A204.1 (cell line): Measurements from ENCODE around the gene JARID2.

ENCODE experiments used
- FAIRE-seq: peaks from 2 replicates; lab custom pipeline; 2012; peaks lifted over from hg19 to GRCh38; lab: Jason Lieb, UNC

The JARID2 gene

GRCh38 chr6:15358579-15359327 lies 112.9 kb downstream of the JARID2 start:
- no peak for FAIRE-seq

DNA sequence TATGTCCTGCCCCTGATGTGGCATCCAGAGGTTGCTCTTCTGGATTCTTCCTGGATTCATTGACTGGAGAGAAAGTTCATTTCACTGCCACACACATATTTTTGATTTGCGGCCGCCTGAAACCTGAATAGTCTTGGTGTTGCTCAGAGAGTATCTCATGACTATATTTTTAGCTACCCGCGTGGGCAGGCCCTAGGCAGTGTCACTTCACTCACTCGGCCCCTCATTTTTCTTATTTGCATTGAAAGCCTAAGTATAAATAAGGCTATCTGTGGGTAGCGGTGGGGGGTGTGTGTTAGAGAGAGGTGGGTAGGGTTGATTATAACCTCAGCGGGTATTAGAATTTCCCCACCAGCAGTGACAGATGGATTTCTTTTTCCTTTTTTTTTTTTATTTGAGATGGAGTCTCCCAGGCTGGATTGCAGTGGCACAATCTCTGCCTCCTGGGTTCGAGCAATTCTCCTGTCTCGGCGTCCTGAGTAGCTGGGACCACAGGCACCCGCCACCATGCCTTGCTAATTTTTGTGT lies 113.5 kb downstream of the JARID2 start:
- FAIRE-seq: no peak

DNA sequence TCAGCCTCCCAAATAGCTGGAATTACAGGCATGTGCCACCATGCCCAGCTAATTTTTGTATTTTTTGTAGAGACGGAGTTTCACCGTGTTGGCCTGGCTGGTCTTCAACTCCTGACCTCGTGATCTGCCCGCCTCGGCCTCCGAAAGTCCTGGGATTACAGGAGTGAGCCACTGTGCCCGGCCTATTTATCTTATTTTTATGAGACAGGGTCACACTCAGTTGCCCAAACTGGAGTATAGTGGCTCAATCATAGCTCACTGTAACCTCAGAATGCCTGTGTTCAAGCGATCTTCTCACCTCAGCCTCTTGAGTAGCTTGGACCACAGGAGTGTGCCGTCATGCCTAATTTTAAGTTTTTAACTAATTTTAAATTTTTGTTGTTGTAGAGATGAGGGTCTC lies 114.4 kb downstream of the JARID2 start:
- no peak for FAIRE-seq

DNA sequence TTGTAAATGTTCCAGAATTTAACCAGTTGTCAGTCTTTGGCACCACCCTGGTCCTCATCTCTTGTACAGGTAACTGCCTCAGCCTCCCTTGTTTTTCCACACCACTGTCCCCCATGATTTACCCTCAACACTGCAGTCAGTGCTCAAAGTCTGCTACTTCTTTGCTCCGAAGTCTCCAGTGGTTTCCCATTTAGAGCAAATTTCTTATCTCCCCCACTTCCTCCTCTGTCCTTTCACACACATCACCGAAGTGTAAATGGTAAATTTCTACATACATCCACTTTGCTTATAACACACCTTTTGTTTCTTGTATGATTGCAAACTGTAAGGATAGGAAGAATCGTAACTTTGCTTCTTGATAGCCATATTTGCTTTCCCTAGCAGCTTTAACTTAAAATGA lies 115.3 kb downstream of the JARID2 start:
- FAIRE-seq: no peak

- no peak for FAIRE-seq
Observed at GRCh38 chr6:15362274-15363160, 116.6 kb downstream of the JARID2 start.

DNA sequence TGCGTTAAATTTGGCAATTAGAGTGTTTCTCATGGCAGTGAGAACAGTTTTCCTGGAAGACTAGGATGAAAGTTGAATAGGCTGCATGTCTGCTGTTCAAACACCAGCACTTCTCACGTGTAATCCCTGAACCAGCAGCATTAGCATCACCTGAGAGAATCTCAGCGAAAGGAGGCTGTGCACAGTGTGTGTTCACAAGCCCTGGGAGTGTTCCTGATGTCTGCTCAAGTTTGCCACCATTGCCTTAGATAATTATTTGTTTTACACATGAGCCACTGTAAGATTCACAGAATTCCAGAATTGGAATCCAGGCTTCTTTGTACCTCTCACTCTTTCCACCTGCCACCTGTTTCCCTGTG lies 117.3 kb downstream of the JARID2 start:
- FAIRE-seq: no peak

GRCh38 chr6:15363523-15364400 lies 117.9 kb downstream of the JARID2 start:
- no peak for FAIRE-seq

DNA sequence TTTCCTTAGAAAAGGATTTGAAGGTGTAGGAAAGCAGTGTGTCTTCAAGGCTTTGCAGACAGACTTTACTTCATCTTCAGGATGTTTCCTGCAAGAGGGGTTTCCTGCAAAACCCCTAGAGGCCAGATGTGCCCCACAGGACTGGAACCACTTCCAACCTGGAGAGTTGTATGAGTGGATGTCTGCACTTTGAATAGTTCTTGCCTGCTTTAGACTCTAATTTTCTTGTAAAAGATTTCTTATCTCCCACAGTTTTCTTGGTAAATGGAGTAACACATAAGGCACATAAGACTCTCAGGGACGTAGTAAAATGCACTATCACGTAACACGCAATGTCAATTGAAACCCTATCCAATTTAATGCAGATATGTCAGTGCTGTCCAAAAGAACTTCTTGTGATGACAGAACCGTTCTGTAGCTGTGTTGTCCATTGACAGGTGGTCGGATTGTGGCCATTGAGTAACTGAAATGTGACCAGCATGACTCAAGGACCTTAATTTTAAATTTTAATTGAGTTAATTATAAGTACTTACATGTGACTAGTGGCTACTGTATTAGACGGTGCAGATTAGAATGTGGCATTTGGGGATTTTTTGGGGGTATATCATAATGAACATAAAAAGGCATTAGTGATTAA lies 118.7 kb downstream of the JARID2 start:
- no peak for FAIRE-seq

DNA sequence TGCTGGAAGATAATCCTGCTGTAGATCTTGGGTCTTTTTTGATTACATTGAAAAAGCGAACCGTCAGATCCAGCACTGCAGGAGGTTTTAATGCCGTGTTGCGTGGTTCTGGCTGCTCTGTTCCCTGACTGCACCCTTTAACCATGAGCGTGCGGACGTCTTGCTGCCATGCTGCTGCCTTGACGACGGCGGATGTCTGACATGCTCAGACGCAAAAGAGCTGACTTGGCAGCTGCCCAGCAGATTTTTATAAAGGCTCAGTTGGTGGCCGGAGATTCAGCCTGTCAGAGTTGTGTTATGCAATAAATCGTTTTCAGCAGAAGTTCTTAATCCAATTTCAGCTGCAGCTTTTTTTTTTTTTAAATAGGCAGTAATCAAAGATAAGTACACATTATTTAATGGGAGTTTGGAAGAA lies 119.4 kb downstream of the JARID2 start:
- no peak for FAIRE-seq

DNA sequence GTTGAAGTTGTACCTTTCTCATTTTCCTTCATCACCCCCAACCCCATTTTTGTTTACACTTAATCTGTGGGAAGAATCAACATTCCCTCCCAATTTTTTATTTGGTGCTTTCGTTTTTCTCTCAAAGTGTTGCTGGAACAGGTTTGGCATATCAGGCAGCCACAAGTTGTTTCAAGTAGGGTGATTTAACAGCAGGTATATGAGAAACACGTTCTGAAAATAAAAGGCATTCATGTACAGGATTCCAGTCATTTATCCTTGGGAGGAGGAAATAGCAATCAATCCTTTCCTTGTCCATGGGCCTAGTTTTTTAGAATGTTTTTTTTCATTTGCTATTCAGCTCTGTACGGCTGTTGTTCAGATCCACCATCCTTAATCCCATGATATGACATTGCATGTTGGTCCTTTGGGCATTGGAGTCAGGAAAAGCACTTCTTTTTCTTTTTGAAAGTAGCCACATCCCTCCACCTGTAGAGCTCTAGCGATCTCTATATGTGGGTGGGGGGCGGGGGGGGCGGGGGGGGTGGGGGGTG lies 120.2 kb downstream of the JARID2 start:
- FAIRE-seq: no peak

GRCh38 chr6:15366879-15367278 lies 121.0 kb downstream of the JARID2 start:
- no peak for FAIRE-seq

DNA sequence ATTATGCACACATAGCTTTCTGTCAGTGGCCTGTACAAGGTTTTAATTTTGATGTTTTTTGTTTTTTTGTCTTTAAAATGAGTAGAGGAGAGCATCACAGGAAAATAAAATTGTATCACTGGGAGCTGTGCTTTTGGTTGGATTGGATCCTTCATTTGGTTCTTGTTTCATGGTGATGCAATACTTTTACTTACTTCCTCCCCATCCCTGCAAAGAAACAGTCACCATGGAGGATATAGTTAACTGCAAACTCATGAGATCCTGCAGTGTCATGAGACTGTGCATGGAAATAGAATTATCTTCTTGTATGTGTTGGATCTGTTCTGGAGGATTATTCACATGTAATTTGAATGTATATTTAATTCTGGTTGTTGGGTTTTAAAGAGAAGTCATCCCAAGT lies 122.3 kb downstream of the JARID2 start:
- FAIRE-seq: no peak

GRCh38 chr6:15368873-15369272 lies 123.0 kb downstream of the JARID2 start:
- FAIRE-seq: no peak

DNA sequence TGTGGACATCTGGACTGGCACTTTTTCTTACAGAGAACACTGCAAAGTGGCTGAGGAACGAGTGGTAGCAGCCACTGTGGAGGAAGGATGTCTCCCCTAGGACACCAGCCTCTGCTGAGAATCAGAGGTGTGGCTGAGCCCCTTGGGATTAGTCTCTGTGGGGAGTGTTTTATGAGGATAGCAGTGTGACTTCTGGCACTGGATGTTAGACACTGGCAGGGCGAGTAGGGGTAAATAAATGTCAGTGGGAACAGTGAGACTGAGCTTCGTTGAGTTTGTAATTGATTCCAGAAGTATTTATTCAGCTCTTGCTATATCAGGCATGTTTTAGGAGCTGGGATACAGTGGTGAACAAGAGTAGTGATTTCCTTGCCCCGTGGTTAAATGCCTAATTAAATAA lies 124.0 kb downstream of the JARID2 start:
- FAIRE-seq: no peak

DNA sequence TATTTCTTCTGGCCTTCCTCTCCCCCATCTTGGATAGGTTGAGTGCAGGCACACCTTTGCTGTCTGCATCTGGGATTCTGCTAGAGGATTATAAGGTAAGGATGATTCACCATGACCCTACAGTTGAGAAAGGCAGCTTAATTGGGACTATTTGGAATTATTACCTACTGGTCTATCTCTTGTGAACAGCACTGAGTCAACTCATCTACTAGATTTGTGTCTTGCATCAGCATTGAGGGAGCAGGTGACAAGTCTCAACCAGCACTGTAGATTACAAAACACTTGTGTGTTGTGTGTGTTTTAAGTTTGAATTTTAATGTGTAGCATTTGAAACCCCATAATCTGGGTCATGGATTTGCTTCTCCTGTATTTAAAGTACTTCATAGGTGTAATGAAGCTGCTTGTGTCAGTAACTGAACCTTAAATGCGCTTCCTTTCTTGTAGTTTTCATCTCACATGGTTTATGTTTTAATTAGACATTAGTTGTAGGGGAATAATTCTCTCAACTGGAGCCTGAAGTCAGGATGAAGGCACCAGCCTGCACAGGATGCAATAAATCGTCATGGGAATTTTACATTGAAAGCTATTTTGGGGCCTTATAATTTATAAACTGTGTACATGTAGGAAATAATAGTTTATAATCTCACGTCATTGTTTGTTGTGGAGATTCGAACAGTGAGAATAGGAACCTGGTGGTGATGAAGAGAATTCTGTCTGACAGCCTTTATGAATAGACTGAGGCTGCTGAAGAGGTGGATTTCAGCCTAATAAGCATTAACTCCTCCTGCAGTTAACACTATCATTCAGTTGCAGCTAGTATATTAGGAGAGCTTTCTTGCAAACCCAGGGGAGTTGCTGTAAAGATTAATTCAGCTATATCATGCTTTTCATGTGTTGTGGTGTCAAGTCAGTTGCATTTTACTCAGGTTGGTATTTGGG lies 125.1 kb downstream of the JARID2 start:
- no peak for FAIRE-seq

- FAIRE-seq: no peak
Observed at GRCh38 chr6:15372932-15373331, 127.1 kb downstream of the JARID2 start.

DNA sequence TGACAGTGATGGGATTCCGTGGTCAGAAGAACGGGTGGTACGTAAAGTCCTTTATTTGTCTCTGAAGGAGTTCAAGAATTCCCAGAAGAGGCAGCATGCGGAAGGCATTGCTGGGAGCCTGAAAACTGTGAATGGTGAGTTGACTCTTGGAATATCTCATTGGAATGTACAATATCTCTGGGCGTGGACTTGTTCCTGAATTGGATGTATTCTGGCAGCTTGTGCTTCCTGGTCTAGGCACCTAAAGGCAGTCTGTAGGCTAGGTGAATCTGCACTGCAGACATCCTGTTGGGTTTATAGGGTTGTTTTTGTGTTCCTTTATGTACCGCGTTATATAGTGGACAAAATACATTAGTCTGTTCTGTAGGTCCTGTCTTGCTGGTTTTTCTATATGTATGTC lies 128.2 kb downstream of the JARID2 start:
- FAIRE-seq: no peak

- no peak for FAIRE-seq
Observed at GRCh38 chr6:15375018-15375417, 129.1 kb downstream of the JARID2 start.

- no peak for FAIRE-seq
Observed at GRCh38 chr6:15375638-15376290, 129.9 kb downstream of the JARID2 start.

DNA sequence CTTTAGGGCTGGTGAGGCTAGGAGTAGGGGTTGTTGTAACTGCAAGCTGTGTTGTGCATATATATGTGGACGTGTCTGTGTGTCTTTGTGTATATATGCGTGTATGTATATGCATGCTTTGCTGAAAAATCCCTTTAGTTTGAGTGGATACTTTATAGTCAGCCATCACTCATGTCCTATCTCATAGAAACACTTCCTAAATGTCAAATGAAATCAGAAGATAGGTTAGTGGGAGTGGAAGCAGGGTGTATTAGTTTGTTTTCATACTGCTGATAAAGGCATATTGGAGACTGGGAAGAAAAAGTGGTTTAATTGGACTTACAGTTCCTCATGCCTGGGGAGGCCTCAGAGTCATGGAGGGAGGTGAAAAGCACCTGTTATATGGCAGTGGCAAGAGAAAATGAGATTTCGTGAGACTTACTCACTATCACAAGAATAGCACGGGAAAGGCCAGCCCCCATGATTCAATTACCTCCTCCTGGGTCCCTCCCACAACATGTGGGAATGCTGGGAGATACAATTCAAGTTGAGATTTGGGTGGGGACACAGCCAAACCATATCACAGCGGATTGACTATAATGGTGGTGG lies 131.1 kb downstream of the JARID2 start:
- no peak for FAIRE-seq
